PC-3 (cell line): ENCODE data around the gene EPS8. TPM values are rescaled to one million over a fixed set of nuclear protein-coding genes. Genes with fewer than 3 reads are reported as not detected.
A peak's percentile ranks its signal among the peaks of the same experiment; 100 is the strongest.

Experiments
- ATAC-seq: fragments of 200-7000 bp; cut with Tn5 transposase; 2 replicates; pipeline ENCODE4 v1.9.1; 2020; ENCODE audit warnings: mild to moderate bottlenecking, moderate library complexity
- BruUV-seq: library from RNA; stranded (reverse); fragments of 400-500 nt; replicated peaks from 2 replicates; lab custom pipeline; 2021; lab: Mats Ljungman, UMichigan
- CTCF ChIA-PET: fragments of 300-600 bp; sonication (Branson Sonifier 250); formaldehyde crosslinking; loops from one replicate; lab custom pipeline; 2022; ENCODE audit warnings: antibody characterized with exemption; lab: Charles Lee
- POLR2A ChIA-PET: fragments of 300-600 bp; sonication (Branson Sonifier 250); formaldehyde crosslinking; loops from one replicate; lab custom pipeline; 2022; ENCODE audit warnings: antibody characterized with exemption; ENCODE audit not compliant: unreplicated experiment; lab: Charles Lee
- DNase-seq: peaks from one replicate; pipeline ENCODE4 v3.0.0-alpha.2; 2015
- H2AFZ ChIP-seq: fragments of 300-600 bp; sonication (generic); 2 replicates; pipeline ENCODE4 v1.6.0; 2016; ENCODE audit warnings: antibody characterized with exemption, low read length
- H3F3A ChIP-seq: fragments of 300-600 bp; sonication (generic); one replicate; pipeline ENCODE4 v1.6.0; 2017; ENCODE audit warnings: antibody characterized with exemption, low read length, control low read depth, mild to moderate bottlenecking; ENCODE audit not compliant: unreplicated experiment
- H3K27ac ChIP-seq: fragments of 300-600 bp; sonication (generic); 2 replicates; pipeline ENCODE4 v1.5.1; 2016; ENCODE audit warnings: mild to moderate bottlenecking, low read length
- H3K27me3 ChIP-seq: fragments of 300-600 bp; sonication (generic); 2 replicates; pipeline ENCODE4 v1.6.1; 2016; ENCODE audit warnings: low read length, mixed read lengths
- H3K36me3 ChIP-seq: fragments of 300-600 bp; sonication (generic); 2 replicates; pipeline ENCODE4 v1.6.1; 2016; ENCODE audit warnings: low read depth, mixed run types, low read length, mixed read lengths
- H3K4me1 ChIP-seq: fragments of 300-600 bp; sonication (generic); 2 replicates; pipeline ENCODE4 v1.5.1; 2016; ENCODE audit warnings: low read length; ENCODE audit not compliant: insufficient read depth
- H3K4me2 ChIP-seq: fragments of 300-600 bp; sonication (generic); 2 replicates; pipeline ENCODE4 v1.6.0; 2016; ENCODE audit warnings: low read length
- H3K4me3 ChIP-seq: fragments of 300-600 bp; sonication (generic); 2 replicates; pipeline ENCODE4 v1.5.1; 2016; ENCODE audit warnings: mild to moderate bottlenecking, low read length, mixed read lengths
- H3K79me2 ChIP-seq: fragments of 300-600 bp; sonication (generic); 2 replicates; pipeline ENCODE4 v1.6.1; 2017; ENCODE audit warnings: low read length, mixed read lengths
- H3K9ac ChIP-seq: fragments of 300-600 bp; sonication (generic); 2 replicates; pipeline ENCODE4 v1.6.0; 2016; ENCODE audit warnings: mild to moderate bottlenecking, low read length
- H3K9me2 ChIP-seq: fragments of 300-600 bp; sonication (generic); replicated peaks from 2 replicates; pipeline ENCODE4 v1.6.1; 2016; ENCODE audit warnings: mixed run types, low read length, mixed read lengths
- H3K9me3 ChIP-seq: fragments of 300-600 bp; sonication (generic); 2 replicates; pipeline ENCODE4 v1.6.1; 2016; ENCODE audit warnings: low read length, mixed read lengths
- H4K20me1 ChIP-seq: fragments of 300-600 bp; sonication (generic); 2 replicates; pipeline ENCODE4 v1.6.1; 2016; ENCODE audit warnings: low read length, mixed read lengths
- EZH2 ChIP-seq: fragments of 300-600 bp; sonication (generic); IDR thresholded peaks from one replicate; pipeline ENCODE4 v1.6.1; 2017; ENCODE audit warnings: antibody characterized with exemption, mild to moderate bottlenecking, low read length; ENCODE audit not compliant: unreplicated experiment
- EZH2phosphoT487 ChIP-seq: fragments of 300-600 bp; sonication (generic); IDR thresholded peaks from 2 replicates; pipeline ENCODE4 v1.6.1; 2018; ENCODE audit warnings: mild to moderate bottlenecking, antibody characterized with exemption, low read length, borderline replicate concordance
- intact Hi-C: fragments of 100-400 bp; cut with micrococcal nuclease; formaldehyde crosslinking; loops from 2 replicates; pipeline ENCODE4 v1.9.0; 2023
- total RNA-seq: library from RNA; depleted of rRNA; stranded (reverse); fragments of >200 nt; gene quantifications from 2 replicates; pipeline ENCODE4 v1.2.3, GENCODE V29; 2014
- TF ChIP-seq, protein P1 (sequence below): fragments of 300-600 bp; sonication (generic); conservative IDR thresholded peaks from 2 replicates; pipeline ENCODE4 v1.5.1; 2017; ENCODE audit warnings: antibody characterized with exemption, low read depth, mild to moderate bottlenecking, low read length

The EPS8 gene
- total RNA-seq, 1 experiment from 2014 or later = 47.4 TPM

DNA sequence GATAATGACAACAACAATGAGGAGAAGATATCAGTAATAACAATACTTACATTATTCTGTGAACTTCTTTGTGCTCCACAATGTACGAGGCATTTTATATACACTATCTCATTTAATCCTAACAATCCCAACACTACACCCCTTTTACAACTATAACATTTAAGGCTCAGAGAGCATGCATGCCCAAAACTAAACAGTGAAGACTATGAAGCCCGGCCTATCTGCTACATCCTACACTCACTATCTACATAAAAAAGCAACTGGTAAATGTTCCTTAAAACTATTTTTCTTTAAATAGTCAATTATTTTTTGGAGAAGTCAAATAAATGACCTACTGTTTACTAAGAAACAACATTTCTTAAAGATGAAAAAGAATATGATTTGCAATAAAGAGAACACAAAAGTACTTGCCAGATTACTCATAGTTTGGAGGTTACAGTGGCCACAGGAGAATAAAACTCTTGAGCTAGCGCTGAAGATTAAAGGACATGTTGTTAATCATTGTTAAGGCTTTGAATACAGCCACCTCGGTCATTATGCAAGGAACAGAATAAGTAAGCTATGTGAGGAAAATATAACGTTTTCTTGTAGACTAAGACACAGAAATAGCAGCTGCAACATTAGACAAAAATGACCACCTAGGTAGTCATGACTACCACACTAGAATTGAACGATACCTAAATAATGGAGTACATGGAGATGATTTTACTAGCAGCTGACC lies 56.7 kb downstream of the EPS8 start:
- no peak overlapping the region for H3K27ac ChIP-seq
- ChIA-PET CTCF (no interaction called here), POLR2A (no interaction called here)
- intact Hi-C loops = no loop called here
- no peak overlapping the region for H2AFZ ChIP-seq
- H3K36me3 ChIP-seq = no peaks in the 10 kb centered on the region; the same call in 1 of the 2 replicates
- H3F3A ChIP-seq = peaks cover 5% of the 10 kb centered on the region
- peaks cover 16% of the 10 kb centered on the region for H3K4me1 ChIP-seq
- H3K27me3 ChIP-seq = no peaks in the 10 kb centered on the region
- BruUV-seq = no TSS peak
- no peaks in the 10 kb centered on the region for H3K9me2 ChIP-seq
- ATAC-seq (no peak), DNase-seq (no peak)
- no peaks in the 10 kb centered on the region for H4K20me1 ChIP-seq
- no peak overlapping the region for H3K9ac ChIP-seq
- H3K9me3 ChIP-seq = no peaks in the 10 kb centered on the region
- TF ChIP-seq EZH2 = no peak
- no peak overlapping the region for H3K4me2 ChIP-seq
- no peak overlapping the region for H3K4me3 ChIP-seq
- peaks cover 18% of the 10 kb centered on the region; the same call in 1 of the 2 replicates for H3K79me2 ChIP-seq

DNA sequence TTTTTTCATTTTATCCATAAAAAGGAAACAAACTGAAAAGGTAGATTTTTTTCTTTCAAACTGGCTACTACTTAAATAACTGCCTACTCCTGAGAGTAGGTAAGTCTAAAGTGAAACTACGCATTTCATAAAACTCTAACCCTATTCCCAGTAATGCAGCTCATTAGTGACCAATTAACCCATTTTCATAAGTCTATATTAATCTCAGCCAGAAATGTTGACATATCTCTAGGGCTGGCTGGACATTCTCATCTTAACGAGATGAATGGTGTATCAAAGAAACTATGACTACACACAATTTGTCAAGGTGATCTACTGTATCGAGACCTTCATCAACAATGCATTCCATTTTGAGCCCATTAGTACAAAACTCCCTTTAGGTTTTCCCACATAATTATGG lies 57.2 kb downstream of the EPS8 start:
- Histone ChIP-seq H3K79me2 (peaks cover 18% of the 10 kb centered on the region), H3K4me3 (no peak overlapping the region), H2AFZ (no peak overlapping the region), H3K4me2 (no peak overlapping the region), H3K9me2 (no peaks in the 10 kb centered on the region), H3K9me3 (no peaks in the 10 kb centered on the region), H3K36me3 (no peaks in the 10 kb centered on the region; the same call in 1 of the 2 replicates), H4K20me1 (no peaks in the 10 kb centered on the region), H3K4me1 (peaks cover 20% of the 10 kb centered on the region), H3K27me3 (no peaks in the 10 kb centered on the region), H3K27ac (no peak overlapping the region), H3K9ac (no peak overlapping the region), H3F3A (peaks cover 5% of the 10 kb centered on the region)
- DNase-seq = no peak
- intact Hi-C loops = no loop called here
- no peak for ATAC-seq
- CTCF ChIA-PET = no interaction called here
- TF ChIP-seq, protein P1, sequence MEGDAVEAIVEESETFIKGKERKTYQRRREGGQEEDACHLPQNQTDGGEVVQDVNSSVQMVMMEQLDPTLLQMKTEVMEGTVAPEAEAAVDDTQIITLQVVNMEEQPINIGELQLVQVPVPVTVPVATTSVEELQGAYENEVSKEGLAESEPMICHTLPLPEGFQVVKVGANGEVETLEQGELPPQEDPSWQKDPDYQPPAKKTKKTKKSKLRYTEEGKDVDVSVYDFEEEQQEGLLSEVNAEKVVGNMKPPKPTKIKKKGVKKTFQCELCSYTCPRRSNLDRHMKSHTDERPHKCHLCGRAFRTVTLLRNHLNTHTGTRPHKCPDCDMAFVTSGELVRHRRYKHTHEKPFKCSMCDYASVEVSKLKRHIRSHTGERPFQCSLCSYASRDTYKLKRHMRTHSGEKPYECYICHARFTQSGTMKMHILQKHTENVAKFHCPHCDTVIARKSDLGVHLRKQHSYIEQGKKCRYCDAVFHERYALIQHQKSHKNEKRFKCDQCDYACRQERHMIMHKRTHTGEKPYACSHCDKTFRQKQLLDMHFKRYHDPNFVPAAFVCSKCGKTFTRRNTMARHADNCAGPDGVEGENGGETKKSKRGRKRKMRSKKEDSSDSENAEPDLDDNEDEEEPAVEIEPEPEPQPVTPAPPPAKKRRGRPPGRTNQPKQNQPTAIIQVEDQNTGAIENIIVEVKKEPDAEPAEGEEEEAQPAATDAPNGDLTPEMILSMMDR = no peak
- no peak for TF ChIP-seq EZH2phosphoT487
- no peak for TF ChIP-seq EZH2
- BruUV-seq = no TSS peak
- POLR2A ChIA-PET = no interaction called here

DNA sequence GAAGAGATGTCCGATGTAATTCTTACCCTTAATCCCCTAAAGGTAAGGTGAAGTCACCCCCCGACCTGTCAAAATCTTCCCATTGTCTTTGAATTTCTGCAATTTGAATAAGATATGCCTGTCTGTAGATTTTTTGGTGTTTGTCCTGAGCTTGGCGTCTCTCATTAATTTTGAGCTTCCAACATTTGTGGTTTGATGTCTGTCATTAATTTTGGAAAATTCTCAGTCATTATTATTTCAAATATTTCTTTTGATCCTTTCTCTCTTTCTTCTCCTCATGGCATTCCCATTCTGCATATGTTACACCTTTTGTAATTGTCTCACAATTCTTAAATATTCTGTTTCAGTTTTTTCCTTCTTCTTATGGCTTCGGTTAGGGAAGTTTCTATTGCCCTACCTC lies 60.1 kb downstream of the EPS8 start:
- Histone ChIP-seq H3K4me3 (no peak overlapping the region), H3K9me3 (no peaks in the 10 kb centered on the region), H3K79me2 (peaks cover 12% of the 10 kb centered on the region), H3K9ac (no peak overlapping the region), H3K4me1 (peaks cover 20% of the 10 kb centered on the region), H2AFZ (no peak overlapping the region), H3K36me3 (no peaks in the 10 kb centered on the region; the same call in 1 of the 2 replicates), H3K4me2 (peak overlapping the region; percentile 72; the same call in 1 of the 2 replicates), H3K27ac (peak overlapping the region; percentile 84), H3K9me2 (no peaks in the 10 kb centered on the region), H4K20me1 (no peaks in the 10 kb centered on the region), H3F3A (peaks cover 5% of the 10 kb centered on the region), H3K27me3 (no peaks in the 10 kb centered on the region)
- no TSS peak for BruUV-seq
- intact Hi-C loops = no loop called here
- POLR2A ChIA-PET = interaction anchor here (0.6 kb wide), 1 partner anchor 63 kb away, joined by 3 read pairs; no protein-coding TSS in a partner anchor
- ATAC-seq (no peak), DNase-seq (no peak)
- TF ChIP-seq, protein P1 = no peak
- TF ChIP-seq EZH2 (no peak), EZH2phosphoT487 (no peak)
- CTCF ChIA-PET = no interaction called here
